NB4 (cell line): ENCODE measurements around the gene ZCCHC18.
"Not testable (repeated sequence)": the region's sequence is repeated elsewhere in the genome, so short reads cannot be mapped to it uniquely, and the experiment has no call there.

Source experiments
- DNase-seq: peaks from one replicate; pipeline ENCODE4 v3.0.0; 2010; ENCODE audit warnings: low read depth
- H3K4me3 ChIP-seq: one replicate; pipeline ENCODE4 v1.5.1; 2011; ENCODE audit warnings: mild to moderate bottlenecking, low read depth, low read length, moderate library complexity
- CTCF ChIP-seq: IDR thresholded peaks from one replicate; pipeline ENCODE4 v1.5.1; 2012; ENCODE audit warnings: low read depth, low read length
- MAX ChIP-seq: IDR thresholded peaks from 2 replicates; pipeline ENCODE4 v1.6.1; 2011; ENCODE audit warnings: low read depth, low read length
- MYC ChIP-seq: IDR thresholded peaks from 2 replicates; pipeline ENCODE4 v1.6.1; 2011; ENCODE audit warnings: low read depth, low read length
- POLR2A ChIP-seq: IDR thresholded peaks from 2 replicates; pipeline ENCODE4 v1.6.1; 2011; ENCODE audit warnings: mild to moderate bottlenecking; ENCODE audit not compliant: insufficient read length; ENCODE audit errors: extremely low read depth

Gene ZCCHC18

DNA sequence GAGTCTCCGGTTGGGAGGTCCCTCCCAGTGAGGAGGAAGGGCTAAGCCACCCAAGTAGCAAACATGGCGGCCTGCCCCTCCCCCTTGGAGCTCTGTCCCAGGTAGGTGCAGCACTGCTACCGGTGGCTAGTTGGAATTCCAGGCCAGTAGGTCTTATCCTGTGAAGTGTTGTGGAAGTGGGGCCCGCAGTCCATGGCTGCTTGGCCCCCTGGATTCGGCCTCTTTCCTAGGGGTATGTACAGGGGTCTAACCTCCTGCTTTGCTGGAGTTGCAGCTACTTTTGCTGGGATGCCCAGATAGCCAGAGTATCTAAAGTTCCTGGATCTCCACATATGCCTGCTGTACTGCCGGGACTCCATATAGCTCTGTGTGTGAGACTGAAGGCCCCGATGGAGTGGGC, 26.4 kb upstream of the ZCCHC18 start:
- H3K4me3 ChIP-seq: no peak overlapping the region
- no peak for DNase-seq
- TF ChIP-seq CTCF (no peak), MAX (no peak), MYC (no peak), POLR2A (no peak)

DNA sequence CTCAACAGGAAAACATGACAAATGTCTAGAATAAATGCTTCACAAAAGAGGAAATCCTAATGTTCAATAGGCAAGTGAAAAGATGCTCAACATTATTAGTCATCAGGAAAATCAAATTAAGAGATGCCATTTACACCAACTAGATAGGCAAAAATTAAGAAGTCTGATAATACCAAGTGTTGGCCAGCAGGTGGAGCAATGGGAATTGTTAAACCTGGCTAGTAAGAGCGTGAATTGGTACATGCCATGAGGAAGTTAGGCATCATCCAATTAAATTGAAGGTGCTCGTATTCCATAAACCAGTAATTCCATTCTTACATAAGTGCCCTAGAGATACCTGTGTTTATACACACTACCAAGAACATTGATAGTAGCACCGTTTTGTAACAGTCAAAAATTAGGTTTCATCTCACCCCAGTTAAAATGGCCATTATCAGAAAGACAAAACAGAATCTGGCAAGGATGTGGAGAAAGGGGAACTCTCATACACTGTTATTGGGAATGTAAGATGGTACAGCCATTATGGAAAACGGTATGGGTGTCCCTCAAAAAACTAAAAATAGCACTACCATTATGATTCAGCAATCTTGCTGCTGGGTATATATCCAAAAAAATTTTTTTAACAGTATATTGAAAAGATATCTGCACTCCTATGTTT, 14.0 kb upstream of the ZCCHC18 start:
- peak; percentile 72 for DNase-seq
- TF ChIP-seq CTCF (peak; percentile 37), POLR2A (no peak), MYC (no peak), MAX (no peak)
- H3K4me3 ChIP-seq: no peak overlapping the region

- no peak overlapping the region for H3K4me3 ChIP-seq
- no peak for DNase-seq
- TF ChIP-seq MAX (no peak), CTCF (no peak), POLR2A (no peak), MYC (no peak)
These were observed 13.4 kb upstream of the ZCCHC18 start for GRCh38 chrX:104098919-104099318.

DNA sequence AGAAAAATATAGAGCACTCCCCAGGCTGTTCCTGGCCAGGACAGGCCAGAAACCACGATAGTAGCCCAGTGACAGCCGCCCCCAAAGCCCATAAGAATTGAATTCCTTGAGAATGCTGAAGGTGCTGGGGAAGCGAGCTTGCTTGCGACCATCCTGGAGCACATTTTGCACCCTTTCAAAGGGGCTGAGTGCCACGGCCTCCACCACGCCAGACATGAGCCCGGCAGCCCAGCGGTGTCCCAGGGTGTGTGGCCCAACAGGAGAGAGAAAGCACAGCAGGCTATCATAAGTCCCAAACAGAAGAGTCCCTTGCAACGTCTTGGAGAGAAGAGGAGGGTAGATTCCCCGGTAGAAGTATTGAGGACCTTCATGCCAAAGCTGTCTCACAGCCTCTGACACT, 7.6 kb upstream of the ZCCHC18 start:
- TF ChIP-seq POLR2A (no peak), MAX (no peak), MYC (no peak), CTCF (no peak)
- no peak overlapping the region for H3K4me3 ChIP-seq
- DNase-seq: no peak

GRCh38 chrX:104105330-104106262, 6.7 kb upstream of the ZCCHC18 start:
- H3K4me3 ChIP-seq: no peak overlapping the region
- DNase-seq: no peak
- TF ChIP-seq MYC: no peak
- no peak for TF ChIP-seq MAX
- TF ChIP-seq POLR2A: no peak

- H3K4me3 ChIP-seq: no peak overlapping the region
- no peak for DNase-seq
- no peak for TF ChIP-seq MAX
- no peak for TF ChIP-seq MYC
- no peak for TF ChIP-seq POLR2A
- no peak for TF ChIP-seq CTCF
These were observed 3.4 kb upstream of the ZCCHC18 start for GRCh38 chrX:104108955-104109354.

DNA sequence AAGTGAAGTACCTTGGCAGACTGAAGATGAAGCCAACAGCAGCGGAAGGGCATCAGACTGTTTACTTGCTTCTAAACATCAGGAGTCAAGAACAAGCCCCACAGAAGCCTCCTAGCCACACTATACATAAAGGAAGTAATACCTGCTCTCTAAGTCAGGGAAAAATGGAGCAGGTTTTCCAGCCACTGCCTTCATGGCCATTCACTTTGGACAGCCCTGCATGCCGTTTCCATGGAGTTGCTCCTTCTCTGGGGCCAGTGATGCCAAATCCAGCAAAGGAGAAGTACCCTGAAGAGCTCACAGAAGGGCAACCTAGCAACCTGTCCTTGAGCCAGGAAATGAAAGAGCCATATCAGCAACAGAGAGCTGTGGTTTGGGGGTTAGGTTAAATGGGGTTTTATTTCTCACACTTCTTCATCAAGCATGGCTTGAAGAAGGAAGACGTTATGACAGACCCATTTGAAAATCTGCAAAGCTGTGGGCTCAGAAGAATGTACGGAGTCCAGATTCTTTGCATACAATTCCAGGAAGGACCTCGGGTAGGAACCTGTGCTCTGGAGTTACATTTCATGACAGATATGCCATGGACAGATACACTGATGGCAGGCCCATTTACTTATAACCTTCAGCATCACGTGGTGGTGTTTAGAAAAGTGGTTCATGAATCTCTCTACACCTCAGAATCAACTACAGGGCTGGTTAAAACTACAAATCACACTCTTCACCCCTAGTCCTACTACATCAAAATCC, 1.7 kb upstream of the ZCCHC18 start:
- not testable (repeated sequence) for H3K4me3 ChIP-seq, DNase-seq
